ENCODE measurements around the gene BCKDHB.

The BCKDHB gene

DNA sequence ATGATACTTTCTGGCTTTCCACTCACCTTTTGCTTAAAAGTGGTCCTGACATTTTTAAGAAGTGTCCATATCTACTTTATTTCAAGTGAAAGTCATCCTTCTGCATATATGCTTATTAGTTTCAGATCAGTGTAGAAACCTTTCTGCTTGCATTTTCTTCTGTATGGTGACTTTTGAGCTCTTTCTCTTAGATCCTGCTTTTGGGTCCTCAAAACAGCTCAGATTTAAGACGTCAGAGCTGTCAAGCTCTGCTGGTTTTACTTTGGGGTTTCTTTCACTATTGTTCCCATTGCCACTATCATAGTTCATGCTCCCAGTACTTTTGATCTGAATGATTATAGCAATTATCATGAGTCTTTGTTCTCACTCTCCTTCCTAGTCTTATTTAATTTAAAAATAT, 41.7 kb downstream of the BCKDHB start:
- in situ Hi-C loops (cut with HindIII; ENCODE audit: low sequenced_read_pairs): no loop called here

DNA sequence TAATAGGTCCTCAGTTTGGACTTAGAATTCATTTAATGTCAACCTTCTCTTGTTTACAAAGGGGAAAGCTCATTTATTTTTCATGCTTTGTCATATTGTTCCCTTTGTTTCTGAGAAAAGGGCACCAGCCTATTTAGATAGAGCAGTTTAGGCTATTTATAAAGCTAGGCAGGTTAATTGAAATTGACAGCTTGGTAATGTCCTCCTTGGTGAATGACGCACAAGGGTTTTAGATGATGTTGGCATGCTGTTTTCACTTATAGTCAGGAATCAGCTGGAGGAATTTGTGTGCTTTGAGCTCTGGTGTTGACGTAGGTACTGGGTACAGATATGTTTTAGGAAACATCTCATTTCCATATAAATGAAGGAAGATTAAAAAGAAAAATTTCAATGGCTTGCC, 45.2 kb downstream of the BCKDHB start:
- in situ Hi-C loops (cut with HindIII; ENCODE audit: low sequenced_read_pairs): no loop called here

DNA sequence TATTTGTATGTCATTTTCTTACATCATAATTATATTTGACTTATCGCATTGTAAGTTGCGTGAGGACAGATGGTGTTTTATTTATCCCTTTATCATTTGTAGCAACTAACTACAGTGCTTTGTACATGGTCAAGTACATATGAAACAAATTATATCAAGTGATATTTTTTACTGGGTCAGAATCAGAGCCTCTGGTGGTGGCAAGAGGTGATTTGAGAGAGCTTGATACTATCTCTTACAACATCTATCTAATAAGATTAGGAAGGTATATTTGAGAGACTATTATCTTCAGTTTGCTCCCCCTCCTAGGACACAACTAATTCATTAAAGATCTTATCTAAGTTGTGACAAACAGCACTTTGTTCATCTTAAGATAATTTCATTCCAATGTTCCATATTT, 47.7 kb downstream of the BCKDHB start:
- in situ Hi-C loops (cut with HindIII; ENCODE audit: low sequenced_read_pairs): no loop called here

DNA sequence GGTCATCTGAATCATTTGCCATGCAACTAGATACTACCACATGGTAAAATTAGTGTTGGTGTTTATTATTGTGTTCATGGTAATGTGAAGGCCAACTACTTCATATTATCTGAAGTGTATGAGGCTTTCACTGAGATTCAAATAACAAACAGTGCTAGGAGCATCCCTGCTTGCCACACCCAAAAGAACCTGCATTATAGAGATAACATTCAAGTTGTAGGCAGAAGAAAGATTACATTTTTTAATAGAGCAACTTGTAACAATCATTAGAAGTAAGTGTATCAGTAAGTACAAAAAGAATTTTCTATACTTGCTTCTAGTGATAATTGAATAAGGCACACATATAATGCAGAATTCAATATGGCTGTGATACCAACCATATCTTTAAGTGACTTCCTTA, 49.8 kb downstream of the BCKDHB start:
- in situ Hi-C loops (cut with HindIII; ENCODE audit: low sequenced_read_pairs): no loop called here

DNA sequence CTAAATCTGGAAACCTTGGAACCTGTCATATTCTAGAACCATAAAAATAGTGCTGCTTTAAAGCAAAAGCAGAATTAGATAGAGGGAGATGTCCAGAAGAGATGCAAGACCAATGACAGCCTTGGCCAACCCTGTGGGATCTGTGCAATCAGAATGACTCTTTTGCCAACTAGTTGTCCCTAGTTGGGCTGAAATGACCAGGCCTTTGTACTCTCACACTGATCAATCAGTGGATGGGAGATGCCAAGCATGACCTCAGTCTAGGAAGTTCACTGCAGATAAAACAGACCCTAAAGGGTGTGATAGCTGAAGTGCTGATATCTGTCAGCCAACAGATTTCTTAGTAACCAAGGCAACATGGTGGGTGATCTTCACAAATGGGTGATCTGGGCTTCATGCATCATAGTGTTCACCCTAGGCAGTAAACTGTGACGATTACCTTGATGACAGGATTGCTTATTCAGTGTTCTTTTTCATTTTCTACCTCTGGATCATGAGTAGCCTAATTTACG, 52.1 kb downstream of the BCKDHB start:
- in situ Hi-C loops (cut with HindIII; ENCODE audit: low sequenced_read_pairs): no loop called here

DNA sequence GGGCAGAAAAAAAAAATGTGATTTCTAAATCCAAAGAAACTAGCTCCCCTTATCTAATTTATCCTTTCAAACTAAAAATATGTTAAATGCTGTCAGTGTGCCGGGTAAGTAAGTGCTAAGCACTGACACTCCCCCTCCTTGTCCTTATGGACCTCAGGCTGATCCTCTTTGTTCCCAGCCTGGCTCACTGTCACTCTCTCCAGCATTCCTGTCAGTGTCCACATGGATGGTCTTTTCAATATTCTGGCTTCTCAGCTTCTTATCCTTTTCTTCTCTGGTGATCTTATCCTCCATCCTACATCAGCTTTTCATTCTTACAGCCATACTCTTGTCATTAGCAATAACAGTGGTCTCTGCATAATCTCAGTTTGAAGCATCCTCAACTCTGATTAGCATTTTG, 55.0 kb downstream of the BCKDHB start:
- in situ Hi-C loops (cut with HindIII; ENCODE audit: low sequenced_read_pairs): no loop called here

DNA sequence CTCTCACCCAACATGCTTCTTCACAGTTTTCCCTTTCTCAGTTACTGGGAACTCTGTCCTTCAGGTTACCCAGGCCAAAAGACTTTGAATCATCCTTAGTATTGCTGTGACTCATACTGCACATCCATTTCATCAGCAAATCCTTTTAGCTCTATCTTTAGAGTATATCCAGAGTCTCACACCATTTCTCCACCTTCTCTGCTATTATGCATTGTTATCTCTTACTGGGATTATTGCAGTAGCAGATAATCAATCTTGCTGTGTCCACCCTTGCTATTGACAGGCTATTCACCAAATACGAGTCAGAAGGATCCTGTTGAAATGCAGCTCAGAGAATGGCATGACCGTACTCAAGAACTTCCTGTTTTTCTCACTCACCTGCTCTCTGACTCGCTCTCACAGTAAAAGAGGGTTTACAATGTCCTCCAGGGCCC, 57.3 kb downstream of the BCKDHB start:
- in situ Hi-C loops (cut with HindIII; ENCODE audit: low sequenced_read_pairs): no loop called here

DNA sequence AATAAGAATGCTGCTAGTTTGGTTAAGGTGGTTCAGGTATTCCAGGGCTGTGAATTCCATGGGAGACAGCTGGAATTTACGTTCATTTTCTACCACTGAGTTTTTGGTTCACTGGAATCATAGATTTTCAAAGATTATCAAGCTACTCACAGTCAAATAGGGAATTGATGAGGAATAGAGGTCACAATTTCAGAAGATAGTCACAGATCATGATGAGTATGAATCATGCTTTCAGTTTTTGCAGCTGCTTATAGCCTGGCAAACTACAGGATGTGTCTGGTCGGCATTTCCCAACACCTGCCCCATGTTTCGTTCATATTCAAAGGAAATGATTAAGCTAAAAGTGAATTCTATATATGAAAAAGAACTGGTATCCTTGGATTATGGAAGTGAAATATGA, 58.7 kb downstream of the BCKDHB start:
- in situ Hi-C loops (cut with HindIII; ENCODE audit: low sequenced_read_pairs): no loop called here

DNA sequence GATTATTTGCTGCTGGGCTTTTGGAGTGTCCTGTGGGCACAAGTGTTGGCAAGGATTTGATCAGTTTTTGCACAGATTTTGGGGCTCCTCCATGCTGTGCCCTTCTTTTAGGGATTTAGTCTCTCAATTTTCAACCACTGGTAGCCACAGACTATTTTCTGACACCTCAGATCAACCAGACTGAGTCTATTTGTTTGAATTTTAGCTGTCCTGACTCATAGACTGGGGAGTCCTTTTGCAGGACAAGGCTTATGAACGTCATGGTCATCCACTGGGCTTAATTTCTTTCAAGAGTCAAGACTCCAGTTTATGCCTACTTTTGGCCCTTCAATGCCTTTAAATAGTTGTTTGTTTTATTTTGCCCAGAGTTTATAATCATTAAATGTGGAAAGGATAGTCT, 59.3 kb downstream of the BCKDHB start:
- in situ Hi-C loops (cut with HindIII; ENCODE audit: low sequenced_read_pairs): no loop called here

DNA sequence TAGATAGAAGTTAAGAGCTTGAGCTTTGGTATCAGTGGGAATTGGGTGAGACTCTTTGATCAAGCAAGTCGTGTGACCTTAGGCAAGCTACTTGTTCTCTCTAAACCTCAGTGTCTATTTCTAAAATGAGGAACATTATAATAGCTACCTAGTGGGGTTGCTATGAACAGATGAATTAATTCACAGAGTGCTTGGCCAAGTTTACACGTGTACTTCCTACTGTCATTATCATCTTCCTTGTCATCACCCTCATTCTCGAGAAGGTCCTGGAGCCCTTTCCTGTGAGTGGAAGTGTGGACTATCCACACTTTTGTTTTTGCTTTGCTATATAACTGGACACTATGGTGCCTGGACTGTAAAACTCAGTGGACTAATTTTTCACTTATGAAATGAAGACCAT, 64.0 kb downstream of the BCKDHB start:
- in situ Hi-C loops (cut with HindIII; ENCODE audit: low sequenced_read_pairs): no loop called here

DNA sequence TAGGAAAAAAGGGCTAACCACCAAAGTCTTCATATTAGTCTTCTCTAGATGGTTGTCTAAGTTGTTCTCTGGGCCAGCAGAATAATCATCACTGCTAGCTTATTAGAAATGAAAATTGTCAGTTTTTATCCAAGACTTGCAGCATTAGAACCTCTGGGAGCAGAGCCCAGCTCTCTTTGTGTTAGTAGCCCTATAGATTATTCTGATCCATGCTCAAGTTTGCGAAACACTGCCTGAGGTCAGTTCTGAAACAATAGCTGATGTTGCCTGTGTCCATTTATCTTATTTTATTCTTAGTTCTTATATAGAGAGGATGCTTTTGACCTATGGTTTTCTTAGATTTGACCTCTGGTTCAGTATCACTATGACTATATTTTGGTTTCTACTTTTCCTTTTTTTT, 66.9 kb downstream of the BCKDHB start:
- in situ Hi-C loops (cut with HindIII; ENCODE audit: low sequenced_read_pairs): no loop called here

DNA sequence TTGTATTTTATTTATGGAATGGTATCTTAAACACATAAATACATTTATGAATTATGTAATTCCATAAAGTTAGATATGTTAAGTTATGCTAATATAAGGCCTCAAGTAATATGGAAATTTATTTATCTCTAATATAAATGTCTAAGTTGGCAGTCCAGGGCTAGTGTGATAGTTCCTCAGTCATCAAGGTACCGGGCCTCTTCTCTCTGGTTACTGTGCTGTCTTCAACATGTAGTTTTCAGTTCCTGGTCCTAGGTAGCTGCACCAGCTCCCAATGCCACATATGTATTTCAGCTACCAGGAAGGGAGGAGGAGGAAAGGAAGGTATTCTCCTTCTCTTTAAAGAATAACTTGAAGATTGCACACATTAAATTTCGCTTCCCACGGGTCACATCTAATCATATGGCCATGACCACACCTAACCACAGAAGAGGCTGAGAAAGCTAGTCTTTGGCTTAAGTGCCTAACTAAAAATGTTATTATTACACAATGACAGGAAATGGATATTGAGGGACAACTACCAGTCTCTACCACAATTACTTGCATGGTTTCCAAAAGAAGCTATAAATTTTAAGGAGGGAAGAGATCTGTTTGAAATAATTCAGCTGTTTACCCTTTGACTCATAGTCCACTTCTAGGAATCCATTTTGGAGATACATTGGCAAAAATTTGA, 68.6 kb downstream of the BCKDHB start:
- in situ Hi-C loops (cut with HindIII; ENCODE audit: low sequenced_read_pairs): no loop called here

DNA sequence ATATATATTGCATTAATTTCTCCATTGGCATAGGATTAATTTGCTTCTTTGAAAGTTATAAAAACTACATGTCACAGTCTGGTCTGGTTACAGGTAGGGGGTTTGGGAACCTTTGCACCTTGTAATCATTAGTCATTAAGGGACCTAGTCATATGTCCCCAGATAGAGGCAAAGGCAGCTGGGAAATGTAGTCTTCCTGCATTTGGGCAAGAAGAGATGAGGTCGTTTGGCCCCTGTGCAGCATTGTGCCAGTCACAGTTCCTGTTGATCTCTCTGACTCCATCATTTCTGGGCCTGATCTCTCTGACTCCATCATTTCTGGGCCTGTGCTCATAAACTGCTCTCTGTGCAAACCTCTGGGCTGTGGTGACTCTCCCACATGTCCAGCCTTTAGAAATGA, 73.2 kb downstream of the BCKDHB start:
- in situ Hi-C loops (cut with HindIII; ENCODE audit: low sequenced_read_pairs): no loop called here

DNA sequence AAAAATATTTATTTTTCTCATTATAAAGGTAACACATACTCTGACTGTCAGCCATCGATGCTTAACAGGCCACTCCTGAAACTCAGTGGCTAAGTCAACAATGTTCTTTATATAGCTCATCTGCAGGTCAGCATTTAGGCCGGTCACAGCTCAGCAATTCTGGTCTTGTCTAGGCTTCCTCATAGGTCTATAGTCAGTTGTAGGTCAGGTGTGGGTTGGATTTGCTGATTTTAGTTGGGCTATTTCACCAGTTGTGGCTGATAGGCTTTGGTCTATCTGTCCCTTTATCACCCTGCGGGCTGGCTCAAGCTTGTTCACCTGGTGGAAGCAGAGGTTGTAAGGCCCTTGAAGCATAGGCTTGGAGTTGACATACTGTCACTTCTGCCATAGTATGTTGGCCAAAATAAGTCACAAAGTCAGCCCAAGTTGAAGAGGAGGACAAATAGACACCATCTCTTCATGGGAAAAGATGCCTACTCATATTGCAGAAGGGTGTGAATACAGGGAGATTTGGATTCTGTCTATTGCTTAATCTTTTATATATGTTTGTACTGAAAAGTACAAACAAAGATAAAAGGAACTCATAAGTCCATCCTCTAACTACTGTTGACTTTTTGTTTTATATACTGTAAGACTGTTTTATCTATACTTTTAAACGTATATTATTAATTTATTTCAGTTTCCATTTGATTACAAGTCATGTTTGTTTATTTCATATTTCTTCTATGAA, 75.0 kb downstream of the BCKDHB start:
- in situ Hi-C loops (cut with HindIII; ENCODE audit: low sequenced_read_pairs): no loop called here

DNA sequence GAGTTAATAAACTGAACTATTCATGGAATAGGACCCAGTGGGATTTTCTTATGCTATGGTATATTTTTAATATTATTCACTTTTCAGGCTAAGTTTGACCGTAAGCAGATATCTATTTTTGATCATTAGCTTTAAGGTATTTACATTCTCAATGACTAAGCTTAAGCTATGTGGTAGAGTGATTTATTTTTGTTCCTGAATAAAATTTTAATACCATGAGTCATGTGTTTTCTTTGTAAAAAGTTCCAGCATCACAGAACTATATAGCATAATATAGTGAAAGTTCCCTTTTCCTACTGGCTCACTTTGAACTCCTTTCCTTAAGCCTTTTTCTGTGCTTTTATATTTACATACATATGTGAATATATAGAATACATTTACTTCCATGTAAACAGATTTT, 75.8 kb downstream of the BCKDHB start:
- in situ Hi-C loops (cut with HindIII; ENCODE audit: low sequenced_read_pairs): no loop called here

DNA sequence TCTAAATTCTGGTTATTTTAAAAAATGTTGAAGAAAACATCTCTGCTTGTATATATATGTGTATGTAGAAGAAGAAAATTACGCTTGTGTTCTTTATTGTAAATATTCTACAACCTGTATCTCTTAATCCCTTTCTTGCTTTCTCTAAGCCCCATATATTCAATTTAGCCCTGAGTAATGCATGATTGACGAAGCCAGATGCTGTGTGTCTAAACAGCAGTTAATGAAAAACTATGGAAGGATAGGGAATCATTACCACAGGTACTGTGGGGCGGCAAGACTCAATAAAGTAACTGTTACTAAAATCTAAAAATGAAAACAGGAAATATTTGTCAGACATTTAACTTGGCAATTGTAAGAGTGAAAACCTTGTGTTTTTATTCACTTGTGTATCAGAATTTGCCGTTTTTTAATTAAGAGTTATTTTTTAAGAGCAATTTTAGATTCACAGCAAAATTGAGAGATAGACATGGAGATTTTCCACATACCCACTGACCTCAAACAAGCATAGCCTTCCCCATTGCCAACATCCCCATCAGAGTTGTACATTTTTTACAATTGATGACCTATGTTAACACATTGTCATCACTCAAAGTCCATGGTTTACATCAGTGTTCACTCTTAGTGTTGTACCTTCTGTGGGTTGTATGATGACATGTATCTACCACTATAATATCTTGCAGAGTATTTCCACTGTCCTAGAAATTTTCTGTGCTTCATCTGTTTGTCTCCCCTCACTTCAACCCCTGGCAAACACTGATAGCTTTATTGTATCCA, 76.7 kb downstream of the BCKDHB start:
- in situ Hi-C loops (cut with HindIII; ENCODE audit: low sequenced_read_pairs): no loop called here

DNA sequence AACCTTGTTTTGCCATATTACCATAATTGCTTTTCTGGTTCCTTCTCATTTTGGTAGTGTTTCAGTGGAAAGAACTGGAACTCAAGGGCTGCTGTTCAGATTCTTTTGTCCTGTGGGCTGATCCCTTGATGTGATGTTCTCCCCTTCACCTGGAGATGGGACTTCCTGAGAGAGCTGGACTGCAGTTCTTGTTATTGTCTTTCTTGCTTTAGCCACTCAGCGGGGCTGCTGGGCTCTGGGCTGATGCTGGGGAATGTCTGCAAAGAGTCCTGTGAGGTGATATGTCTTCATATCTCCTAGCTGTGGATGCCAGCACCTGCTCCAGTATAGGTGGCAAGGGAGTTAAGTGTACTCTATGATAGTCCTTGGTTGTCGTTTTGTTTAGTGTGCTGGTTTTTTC, 79.0 kb downstream of the BCKDHB start:
- in situ Hi-C loops (cut with HindIII; ENCODE audit: low sequenced_read_pairs): no loop called here

DNA sequence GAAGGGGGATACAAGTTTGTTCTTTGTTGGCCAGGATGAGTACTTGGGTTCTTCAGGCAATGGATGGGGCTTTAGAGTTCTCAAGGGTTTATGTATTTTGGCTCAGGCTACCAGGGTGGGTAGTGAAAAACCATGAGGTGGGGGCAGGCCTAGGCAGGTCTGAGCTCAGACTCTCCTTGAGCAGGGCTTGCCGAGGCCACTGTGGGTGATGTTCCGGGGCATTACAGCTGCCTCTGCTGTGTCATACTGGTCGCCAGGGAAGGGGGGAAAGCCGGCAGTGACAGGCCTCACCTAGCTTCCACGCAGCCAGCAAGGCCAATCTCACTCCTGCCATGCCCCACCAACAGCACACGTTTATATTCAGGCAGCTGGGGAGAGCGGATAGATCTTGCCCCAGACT, 79.6 kb downstream of the BCKDHB start:
- in situ Hi-C loops (cut with HindIII; ENCODE audit: low sequenced_read_pairs): no loop called here

DNA sequence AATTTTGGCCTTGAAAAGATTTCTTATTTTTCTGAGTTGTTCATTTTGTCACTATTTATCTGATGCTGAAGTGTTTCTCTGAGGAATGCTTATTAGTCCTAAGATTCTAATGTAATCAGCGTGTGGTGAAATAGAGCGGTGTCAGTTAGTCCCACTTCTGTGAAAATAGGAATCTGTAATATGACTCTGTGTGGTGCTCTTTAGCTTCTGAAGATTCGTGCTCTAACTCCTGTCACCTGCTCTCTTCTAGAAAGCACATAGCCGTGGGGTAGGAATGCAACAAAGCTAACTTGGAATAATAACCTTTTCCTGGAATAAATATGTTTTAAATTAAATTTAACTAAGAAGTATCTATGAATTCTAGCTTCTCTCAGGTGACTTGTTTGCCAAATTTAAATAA, 90.4 kb downstream of the BCKDHB start:
- in situ Hi-C loops (cut with HindIII; ENCODE audit: low sequenced_read_pairs): no loop called here

DNA sequence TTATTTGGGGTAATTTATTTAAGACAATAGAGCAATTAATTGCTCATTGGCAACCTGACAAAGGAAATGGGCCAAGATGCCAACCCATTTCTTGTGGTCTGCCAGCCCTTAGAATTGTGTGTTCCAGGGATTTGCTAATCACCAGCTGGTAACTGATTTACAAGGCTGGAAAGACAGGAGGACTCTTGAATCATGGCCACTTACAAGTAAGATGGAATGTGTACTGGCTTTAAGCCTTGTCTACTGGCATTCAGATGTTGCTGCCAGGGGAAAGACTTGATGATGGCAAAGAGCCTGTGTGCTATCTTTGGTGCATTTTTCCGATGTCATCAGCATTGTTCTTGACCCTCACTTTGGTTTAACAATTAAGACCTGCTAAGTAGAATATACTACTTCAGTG, 91.0 kb downstream of the BCKDHB start:
- in situ Hi-C loops (cut with HindIII; ENCODE audit: low sequenced_read_pairs): no loop called here

DNA sequence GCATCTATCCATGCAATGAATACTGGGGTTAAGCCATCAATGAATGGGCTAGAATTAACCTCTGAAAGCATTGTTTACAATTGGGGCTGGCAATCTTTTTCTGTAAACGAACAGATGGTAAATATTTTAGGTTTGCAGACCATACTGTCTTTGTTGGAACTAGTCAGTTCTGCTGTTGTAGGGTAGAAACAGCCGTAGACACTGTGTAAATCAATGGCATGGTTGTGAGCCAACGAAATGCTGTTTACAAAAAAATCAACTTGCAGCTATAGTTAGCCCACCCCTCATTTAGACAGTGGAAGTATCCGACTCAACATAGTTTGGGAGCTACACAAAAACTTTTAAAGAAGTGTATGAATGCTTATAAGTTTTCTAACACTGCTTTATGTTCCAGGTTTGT, 91.5 kb downstream of the BCKDHB start:
- in situ Hi-C loops (cut with HindIII; ENCODE audit: low sequenced_read_pairs): no loop called here

DNA sequence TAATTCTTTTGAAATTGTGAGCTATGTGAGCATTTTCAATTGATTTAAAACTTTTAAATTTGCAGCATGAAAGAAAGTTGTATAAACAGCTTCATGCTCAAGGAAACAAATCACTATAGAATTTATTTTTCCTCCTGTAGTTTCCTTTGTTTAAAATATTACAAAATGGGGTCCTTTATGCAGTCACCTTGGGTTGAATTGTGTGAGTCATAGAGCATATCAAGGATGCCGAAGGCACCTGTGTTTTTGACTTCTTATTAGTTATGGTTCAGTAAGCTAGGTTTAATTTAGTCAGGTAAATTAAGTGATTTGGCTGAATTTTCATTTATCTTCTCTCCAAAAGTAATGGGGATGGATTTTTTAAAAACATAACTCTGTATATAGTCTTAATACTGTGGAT, 96.8 kb downstream of the BCKDHB start:
- in situ Hi-C loops (cut with HindIII; ENCODE audit: low sequenced_read_pairs): no loop called here

All from DLD1 (cell line).